Heart left ventricle (tissue), 13 donors: ENCODE measurements around the gene PROSER2.

Experiments used
- POLR2A ChIP-seq, 2 donors: fragments of 450-650 bp; IDR thresholded peaks; one replicate each; pipeline ENCODE4 v1.6.1; 2017; ENCODE audit warnings: antibody characterized with exemption in 2 of 2, mild to moderate bottlenecking in 2 of 2, moderate library complexity in 2 of 2
- TF ChIP-seq, protein P1 (sequence below), 12 donors: fragments of 200-600 bp; sonication (generic) in 4 of 12; IDR thresholded peaks; one replicate each; pipeline versions ENCODE4 v1.5.0 to v1.8.0; 2018 to 2022; ENCODE audit warnings: antibody characterized with exemption in 12 of 12, mild to moderate bottlenecking in 5 of 12
- donor health status: ischemic (EF 13 %, LVEDD 7.1; RV severe dilation, severe dysfunction).
- donor health status: DM: no; HTN: yes; CAD: no.
- donor health status: DM: no; HTN: no; CAD: no.
- donor health status: ischemic (EF 25% LVEDD 6.9; RV normal size, moderate dysfunction).
- donor health status: ischemic (EF 25% LVEDD 5.7; RV mildly dilated, moderate dysfunction).
- donor health status: ischemic (EF 35%, LVEDD 5.7; RV mildly dilated, moderate dysfunction).
- donor health status: nonischemic (EF 11% LVEDD 7.7; RV severe dilation, severe dysfunction).
- donor health status: DM: yes; HTN: yes; CAD: no.
- donor health status: PGD.
- donor health status: ischemic (EF 29% LVEDD 5.4; RV normal size, mild dysfunction).
- donor health status: nonischemic (EF 23%, LVEDD 6.1; RV moderate dilation, normal function).

- TF ChIP-seq, protein P1, sequence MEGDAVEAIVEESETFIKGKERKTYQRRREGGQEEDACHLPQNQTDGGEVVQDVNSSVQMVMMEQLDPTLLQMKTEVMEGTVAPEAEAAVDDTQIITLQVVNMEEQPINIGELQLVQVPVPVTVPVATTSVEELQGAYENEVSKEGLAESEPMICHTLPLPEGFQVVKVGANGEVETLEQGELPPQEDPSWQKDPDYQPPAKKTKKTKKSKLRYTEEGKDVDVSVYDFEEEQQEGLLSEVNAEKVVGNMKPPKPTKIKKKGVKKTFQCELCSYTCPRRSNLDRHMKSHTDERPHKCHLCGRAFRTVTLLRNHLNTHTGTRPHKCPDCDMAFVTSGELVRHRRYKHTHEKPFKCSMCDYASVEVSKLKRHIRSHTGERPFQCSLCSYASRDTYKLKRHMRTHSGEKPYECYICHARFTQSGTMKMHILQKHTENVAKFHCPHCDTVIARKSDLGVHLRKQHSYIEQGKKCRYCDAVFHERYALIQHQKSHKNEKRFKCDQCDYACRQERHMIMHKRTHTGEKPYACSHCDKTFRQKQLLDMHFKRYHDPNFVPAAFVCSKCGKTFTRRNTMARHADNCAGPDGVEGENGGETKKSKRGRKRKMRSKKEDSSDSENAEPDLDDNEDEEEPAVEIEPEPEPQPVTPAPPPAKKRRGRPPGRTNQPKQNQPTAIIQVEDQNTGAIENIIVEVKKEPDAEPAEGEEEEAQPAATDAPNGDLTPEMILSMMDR (IDR thresholded peaks at IDR 0.05), result no peak
- TF ChIP-seq POLR2A (IDR thresholded peaks at IDR 0.05), result no peak
Measured at GRCh38 chr10:11893749-11894278, 70.7 kb downstream of the PROSER2 start.
